Liver (tissue), 9 donors: Measurements from ENCODE around the gene CD109. TPM values are rescaled to one million over a fixed set of nuclear protein-coding genes. Genes with fewer than 3 reads are reported as not detected.
"Not testable (repeated sequence)": the region's sequence is repeated elsewhere in the genome, so short reads cannot be mapped to it uniquely, and the experiment has no call there.

Experiments used
- DNase-seq: peaks from one replicate; pipeline ENCODE4 v3.0.0-alpha.2; 2017; ENCODE audit warnings: low spot score
- H3K27ac ChIP-seq, 2 donors: one replicate each; pipeline ENCODE4 v1.7.0; 2013; ENCODE audit warnings: inconsistent platforms in 2 of 2, low read length in 2 of 2, control low read depth in 1 of 2, low read depth in 1 of 2, mild to moderate bottlenecking in 1 of 2
- H3K27me3 ChIP-seq, 4 donors: one replicate each; pipeline versions ENCODE4 v1.6.1 to v1.7.0; 2013; ENCODE audit warnings: low read length in 3 of 4, inconsistent platforms in 1 of 4, mild to moderate bottlenecking in 1 of 4, moderate library complexity in 1 of 4; ENCODE audit not compliant: control insufficient read depth in 4 of 4, insufficient read depth in 4 of 4
- H3K36me3 ChIP-seq, 4 donors: one replicate each; pipeline versions ENCODE4 v1.6.1 to v1.7.0; 2013; ENCODE audit warnings: low read length in 3 of 4, mild to moderate bottlenecking in 3 of 4, low read depth in 1 of 4, moderate library complexity in 1 of 4; ENCODE audit not compliant: control insufficient read depth in 4 of 4, insufficient read depth in 3 of 4
- H3K4me1 ChIP-seq, 4 donors: one replicate each; pipeline versions ENCODE4 v1.6.1 to v1.7.0; 2013; ENCODE audit warnings: low read length in 3 of 4, mild to moderate bottlenecking in 3 of 4, moderate library complexity in 1 of 4; ENCODE audit not compliant: control insufficient read depth in 4 of 4, insufficient read depth in 4 of 4
- H3K4me3 ChIP-seq, 3 donors: one replicate each; pipeline versions ENCODE4 v1.6.1 to v1.7.0; 2013; ENCODE audit warnings: low read length in 3 of 3, control low read depth in 1 of 3, low read depth in 1 of 3, mild to moderate bottlenecking in 1 of 3
- H3K9ac ChIP-seq, 2 donors: one replicate each; pipeline ENCODE4 v1.7.0; 2013; ENCODE audit warnings: low read length in 2 of 2, mild to moderate bottlenecking in 2 of 2, moderate library complexity in 2 of 2, control low read depth in 1 of 2, low read depth in 1 of 2
- H3K9me3 ChIP-seq, 4 donors: one replicate each; pipeline versions ENCODE4 v1.6.1 to v1.7.0; 2013; ENCODE audit warnings: low read length in 3 of 4; ENCODE audit not compliant: control insufficient read depth in 4 of 4
- ATF3 ChIP-seq: IDR thresholded peaks from 2 replicates; pipeline ENCODE4 v1.6.1; 2016; ENCODE audit warnings: antibody characterized with exemption
- EGR1 ChIP-seq, 2 donors: IDR thresholded peaks; 2 replicates each; pipeline ENCODE4 v1.6.1; 2016 to 2018; ENCODE audit warnings: antibody characterized with exemption in 2 of 2, low read depth in 2 of 2
- FOXA1 ChIP-seq: IDR thresholded peaks from 2 replicates; pipeline ENCODE4 v1.6.1; 2016; ENCODE audit warnings: antibody characterized with exemption
- FOXA2 ChIP-seq: IDR thresholded peaks from 2 replicates; pipeline ENCODE4 v1.6.1; 2016; ENCODE audit warnings: antibody characterized with exemption
- GABPA ChIP-seq, 2 donors: IDR thresholded peaks in 1 of 2; conservative IDR thresholded peaks in 1 of 2; 2 replicates each; pipeline ENCODE4 v1.6.1; 2016; ENCODE audit warnings: antibody characterized with exemption in 2 of 2, mild to moderate bottlenecking in 1 of 2, moderate library complexity in 1 of 2
- HNF4A ChIP-seq, 2 donors: conservative IDR thresholded peaks; 2 replicates each; pipeline ENCODE4 v1.6.1; 2016; ENCODE audit warnings: antibody characterized with exemption in 2 of 2, mild to moderate bottlenecking in 2 of 2
- HNF4G ChIP-seq: IDR thresholded peaks from 2 replicates; pipeline ENCODE4 v1.6.1; 2016; ENCODE audit warnings: antibody characterized with exemption
- JUND ChIP-seq, 2 donors: IDR thresholded peaks; 2 replicates each; pipeline ENCODE4 v1.6.1; 2016; ENCODE audit warnings: antibody characterized with exemption in 2 of 2
- MAX ChIP-seq: IDR thresholded peaks from 2 replicates; pipeline ENCODE4 v1.6.1; 2016; ENCODE audit warnings: antibody characterized with exemption
- NR2F2 ChIP-seq: IDR thresholded peaks from 2 replicates; pipeline ENCODE4 v1.6.1; 2016; ENCODE audit warnings: antibody characterized with exemption
- RAD21 ChIP-seq, 2 donors: IDR thresholded peaks; 2 replicates each; pipeline ENCODE4 v1.6.1; 2016; ENCODE audit warnings: antibody characterized with exemption in 2 of 2, mild to moderate bottlenecking in 2 of 2
- REST ChIP-seq: IDR thresholded peaks from 2 replicates; pipeline ENCODE4 v1.6.1; 2016; ENCODE audit warnings: antibody characterized with exemption, mild to moderate bottlenecking
- RXRA ChIP-seq, 2 donors: IDR thresholded peaks; 2 replicates each; pipeline ENCODE4 v1.6.1; 2017 to 2018; ENCODE audit warnings: antibody characterized with exemption in 2 of 2, mild to moderate bottlenecking in 1 of 2
- SP1 ChIP-seq: IDR thresholded peaks from 2 replicates; pipeline ENCODE4 v1.6.1; 2018; ENCODE audit warnings: antibody characterized with exemption, mild to moderate bottlenecking
- TAF1 ChIP-seq: conservative IDR thresholded peaks from 2 replicates; pipeline ENCODE4 v1.6.1; 2016; ENCODE audit warnings: antibody characterized with exemption, mild to moderate bottlenecking
- YY1 ChIP-seq: IDR thresholded peaks from 2 replicates; pipeline ENCODE4 v1.6.1; 2016; ENCODE audit warnings: antibody characterized with exemption, mild to moderate bottlenecking
- WGBS: extraction: QIAGEN DNeasy Blood & Tissue Kit; methylation state at CpG from one replicate; pipeline ENCODE4 v1.1.7; 2013; 5-methylcytosine and 5-hydroxymethylcytosine counted together
- polyA plus RNA-seq, 2 donors: library from polyadenylated mRNA; stranded (reverse) in 1 of 2; unstranded in 1 of 2; fragments of 200-250 nt in 1 of 2; fragments of >200 nt in 1 of 2; fragmentation: Nextera tagmentation in 1 of 2; extraction: Ambion mirVana in 1 of 2; gene quantifications; one replicate each; pipeline versions ENCODE4 v1.2.1 to v1.2.3, GENCODE V29; 2013 to 2015
- total RNA-seq, 2 donors: library from RNA; depleted of rRNA; stranded (reverse); fragments of >200 nt; gene quantifications; one replicate each; pipeline ENCODE4 v1.2.3, GENCODE V29; 2014
- TF ChIP-seq, protein P1 (sequence below): fragments of 150-350 bp; IDR thresholded peaks from 2 replicates; pipeline ENCODE4 v1.5.1; 2017; ENCODE audit warnings: improper control_type of control experiment, low read depth, low read length; ENCODE audit not compliant: missing input control
- TF ChIP-seq, protein P2 (sequence below): IDR thresholded peaks from 2 replicates; pipeline ENCODE4 v1.6.1; 2016; ENCODE audit warnings: antibody characterized with exemption
- donor health status: healthy.
- donor health status: healthy.
- donor health status: healthy.
- donor health status: healthy.
- donor health status: healthy.

CD109 gene
- total and polyA plus RNA-seq, 4 donors: 0.18 to 2.0 (median 0.32) TPM

- not testable (repeated sequence) for H3K36me3 ChIP-seq, H3K4me3 ChIP-seq, H3K9me3 ChIP-seq, H3K4me1 ChIP-seq, H3K9ac ChIP-seq, H3K27me3 ChIP-seq, DNase-seq, H3K27ac ChIP-seq
- 81% methylated on average over 5 of the region's 5 CpGs for WGBS
Measured at GRCh38 chr6:73715111-73715508, 19.1 kb downstream of the CD109 start.

DNA sequence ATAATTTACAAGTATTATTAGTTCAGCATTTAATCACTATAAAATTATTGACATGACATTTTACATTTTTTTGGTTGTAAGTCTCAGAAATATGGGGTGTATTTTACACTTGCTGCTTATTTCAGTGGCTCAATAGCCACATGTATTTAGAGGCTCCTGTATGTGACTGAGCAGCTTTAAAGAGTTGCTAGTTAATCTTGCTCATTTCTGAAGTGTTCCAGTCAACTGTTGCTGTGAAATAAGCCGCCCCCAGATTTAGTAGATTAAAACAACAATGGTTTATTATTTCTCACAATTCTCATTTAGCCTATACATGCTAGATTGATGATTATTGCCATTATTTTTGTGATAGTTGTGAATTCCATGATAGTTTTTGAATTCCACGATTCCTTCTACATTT is 23.0 kb downstream of the CD109 start:
- no peak for DNase-seq
- 75% methylated on average over 2 of the region's 2 CpGs for WGBS
- H3K4me1 ChIP-seq: no peaks in the 10 kb centered on the region
- H3K4me3 ChIP-seq: no peak overlapping the region
- H3K27me3 ChIP-seq: no peaks in the 10 kb centered on the region
- H3K36me3 ChIP-seq: no peaks in the 10 kb centered on the region
- H3K27ac ChIP-seq: no peak overlapping the region
- H3K9ac ChIP-seq: no peak overlapping the region
- H3K9me3 ChIP-seq: no peaks in the 10 kb centered on the region
- TF ChIP-seq RXRA (IDR thresholded peaks at IDR 0.05) (no peak), HNF4A (conservative IDR thresholded peaks at IDR 0.05) (no peak), SP1 (no peak), JUND (IDR thresholded peaks at IDR 0.05) (no peak), FOXA1 (no peak), ATF3 (no peak), EGR1 (IDR thresholded peaks at IDR 0.05; ENCODE audit: low read depth in 2 of 2) (no peak), GABPA (IDR thresholded peaks at IDR 0.05 in 1 of 2, conservative IDR thresholded peaks at IDR 0.05 in 1 of 2) (no peak), FOXA2 (no peak), TAF1 (no peak), NR2F2 (no peak), MAX (no peak), REST (no peak), HNF4G (no peak), YY1 (no peak), RAD21 (IDR thresholded peaks at IDR 0.05) (no peak)
- TF ChIP-seq, protein P1, sequence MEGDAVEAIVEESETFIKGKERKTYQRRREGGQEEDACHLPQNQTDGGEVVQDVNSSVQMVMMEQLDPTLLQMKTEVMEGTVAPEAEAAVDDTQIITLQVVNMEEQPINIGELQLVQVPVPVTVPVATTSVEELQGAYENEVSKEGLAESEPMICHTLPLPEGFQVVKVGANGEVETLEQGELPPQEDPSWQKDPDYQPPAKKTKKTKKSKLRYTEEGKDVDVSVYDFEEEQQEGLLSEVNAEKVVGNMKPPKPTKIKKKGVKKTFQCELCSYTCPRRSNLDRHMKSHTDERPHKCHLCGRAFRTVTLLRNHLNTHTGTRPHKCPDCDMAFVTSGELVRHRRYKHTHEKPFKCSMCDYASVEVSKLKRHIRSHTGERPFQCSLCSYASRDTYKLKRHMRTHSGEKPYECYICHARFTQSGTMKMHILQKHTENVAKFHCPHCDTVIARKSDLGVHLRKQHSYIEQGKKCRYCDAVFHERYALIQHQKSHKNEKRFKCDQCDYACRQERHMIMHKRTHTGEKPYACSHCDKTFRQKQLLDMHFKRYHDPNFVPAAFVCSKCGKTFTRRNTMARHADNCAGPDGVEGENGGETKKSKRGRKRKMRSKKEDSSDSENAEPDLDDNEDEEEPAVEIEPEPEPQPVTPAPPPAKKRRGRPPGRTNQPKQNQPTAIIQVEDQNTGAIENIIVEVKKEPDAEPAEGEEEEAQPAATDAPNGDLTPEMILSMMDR: no peak
- TF ChIP-seq, protein P2, sequence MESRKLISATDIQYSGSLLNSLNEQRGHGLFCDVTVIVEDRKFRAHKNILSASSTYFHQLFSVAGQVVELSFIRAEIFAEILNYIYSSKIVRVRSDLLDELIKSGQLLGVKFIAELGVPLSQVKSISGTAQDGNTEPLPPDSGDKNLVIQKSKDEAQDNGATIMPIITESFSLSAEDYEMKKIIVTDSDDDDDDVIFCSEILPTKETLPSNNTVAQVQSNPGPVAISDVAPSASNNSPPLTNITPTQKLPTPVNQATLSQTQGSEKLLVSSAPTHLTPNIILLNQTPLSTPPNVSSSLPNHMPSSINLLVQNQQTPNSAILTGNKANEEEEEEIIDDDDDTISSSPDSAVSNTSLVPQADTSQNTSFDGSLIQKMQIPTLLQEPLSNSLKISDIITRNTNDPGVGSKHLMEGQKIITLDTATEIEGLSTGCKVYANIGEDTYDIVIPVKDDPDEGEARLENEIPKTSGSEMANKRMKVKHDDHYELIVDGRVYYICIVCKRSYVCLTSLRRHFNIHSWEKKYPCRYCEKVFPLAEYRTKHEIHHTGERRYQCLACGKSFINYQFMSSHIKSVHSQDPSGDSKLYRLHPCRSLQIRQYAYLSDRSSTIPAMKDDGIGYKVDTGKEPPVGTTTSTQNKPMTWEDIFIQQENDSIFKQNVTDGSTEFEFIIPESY: no peak
